HG03139 (cell line): ENCODE measurements around the gene PIWIL4.

Experiments
- ATAC-seq: cut with Tn5 transposase; IDR thresholded peaks from one replicate; pipeline ENCODE4 v1.9.1; 2021; ENCODE audit not compliant: unreplicated experiment

PIWIL4 gene

DNA sequence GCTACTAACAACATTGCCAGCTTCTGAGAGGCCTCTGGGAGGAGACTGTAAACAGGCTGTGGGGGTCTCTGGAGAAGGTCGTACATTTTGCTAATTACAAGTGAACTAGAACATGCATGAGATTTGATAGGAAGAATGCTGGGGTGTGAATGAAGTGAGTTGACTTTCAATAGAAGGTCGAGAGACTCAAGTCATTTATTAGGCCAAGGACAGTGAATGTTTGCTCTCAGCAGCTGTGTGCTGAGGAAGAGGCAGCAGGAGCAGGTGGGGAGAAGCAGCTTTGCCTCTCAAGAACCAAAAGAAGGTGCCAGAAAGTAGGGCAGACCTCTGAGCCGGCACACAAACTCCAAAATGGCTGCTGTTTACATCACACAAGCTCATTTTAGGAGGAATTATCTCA lies 91.7 kb downstream of the PIWIL4 start:
- ATAC-seq = no peak

DNA sequence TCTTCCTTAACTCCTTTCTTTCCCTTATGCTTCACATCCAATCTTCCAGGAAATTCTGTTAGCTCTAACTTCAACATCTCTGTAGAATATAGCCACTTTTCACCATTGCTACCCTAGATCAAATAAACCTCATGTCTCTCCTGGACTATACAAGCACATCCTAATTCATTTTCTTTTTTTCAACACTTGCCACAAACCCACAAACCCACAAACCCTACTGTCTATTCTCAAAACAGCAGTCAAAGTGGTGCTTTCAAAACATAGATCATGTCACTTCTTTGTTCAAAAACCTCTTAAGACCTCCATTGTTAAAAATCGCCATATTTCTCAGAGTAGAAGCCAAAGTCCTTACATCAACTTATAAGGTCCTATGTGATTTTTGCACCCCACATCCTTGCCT lies 94.3 kb downstream of the PIWIL4 start:
- ATAC-seq = no peak

DNA sequence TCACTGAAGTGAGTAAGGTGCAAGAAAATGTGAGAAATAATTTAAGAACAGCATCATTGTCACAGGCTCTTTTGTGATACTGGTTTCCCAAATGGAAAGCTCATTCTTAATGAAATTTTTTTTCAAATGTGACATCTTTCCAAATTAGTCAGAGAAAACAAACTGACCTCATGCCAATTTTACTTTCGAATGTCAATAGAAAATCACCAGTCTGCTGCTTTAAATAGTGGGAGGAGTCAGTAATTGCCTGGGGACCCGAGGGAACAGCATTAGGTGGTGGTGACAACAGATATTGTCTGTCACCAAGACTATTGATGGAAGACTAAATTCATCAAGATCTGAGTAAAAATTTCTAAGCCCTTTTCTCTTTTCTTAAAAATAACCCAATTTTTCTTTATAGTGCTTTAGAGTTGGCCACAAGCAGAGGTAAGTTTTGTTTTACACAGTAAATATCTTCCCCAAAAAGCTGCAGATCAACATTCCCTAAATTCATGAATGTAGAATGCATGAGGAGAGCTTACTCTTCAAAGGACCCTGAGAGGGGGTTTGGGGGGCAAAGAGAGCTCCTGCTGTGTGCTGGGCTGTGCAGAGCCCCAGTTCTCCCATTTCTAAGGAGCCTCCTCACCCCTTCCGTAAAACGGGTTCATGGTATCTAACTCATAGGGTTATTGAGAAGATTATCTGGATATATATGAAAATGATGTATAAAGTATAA lies 95.1 kb downstream of the PIWIL4 start:
- ATAC-seq = no peak

GRCh38 chr11:94662846-94663390 lies 95.8 kb downstream of the PIWIL4 start:
- no peak for ATAC-seq

DNA sequence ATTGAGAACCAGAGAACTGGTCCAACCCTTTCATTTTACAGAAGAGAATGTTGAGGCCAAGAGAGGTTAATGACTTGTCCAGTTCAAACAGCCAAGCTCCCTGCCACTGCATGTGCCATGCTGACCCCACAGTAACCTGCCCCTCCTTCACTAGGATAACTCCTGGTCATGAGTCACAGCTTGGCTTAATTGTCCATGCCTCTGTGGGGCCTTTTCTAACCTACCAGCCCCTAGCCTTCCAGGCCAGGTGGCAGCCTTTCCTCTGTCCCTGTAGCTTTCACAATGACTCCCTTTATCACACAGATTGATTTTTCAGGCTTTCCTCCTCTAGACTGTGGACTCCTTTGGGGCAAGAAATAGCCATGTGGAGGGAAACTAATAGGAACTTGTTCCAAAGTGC lies 97.2 kb downstream of the PIWIL4 start:
- ATAC-seq = no peak

GRCh38 chr11:94665116-94665659 lies 98.0 kb downstream of the PIWIL4 start:
- ATAC-seq = no peak

DNA sequence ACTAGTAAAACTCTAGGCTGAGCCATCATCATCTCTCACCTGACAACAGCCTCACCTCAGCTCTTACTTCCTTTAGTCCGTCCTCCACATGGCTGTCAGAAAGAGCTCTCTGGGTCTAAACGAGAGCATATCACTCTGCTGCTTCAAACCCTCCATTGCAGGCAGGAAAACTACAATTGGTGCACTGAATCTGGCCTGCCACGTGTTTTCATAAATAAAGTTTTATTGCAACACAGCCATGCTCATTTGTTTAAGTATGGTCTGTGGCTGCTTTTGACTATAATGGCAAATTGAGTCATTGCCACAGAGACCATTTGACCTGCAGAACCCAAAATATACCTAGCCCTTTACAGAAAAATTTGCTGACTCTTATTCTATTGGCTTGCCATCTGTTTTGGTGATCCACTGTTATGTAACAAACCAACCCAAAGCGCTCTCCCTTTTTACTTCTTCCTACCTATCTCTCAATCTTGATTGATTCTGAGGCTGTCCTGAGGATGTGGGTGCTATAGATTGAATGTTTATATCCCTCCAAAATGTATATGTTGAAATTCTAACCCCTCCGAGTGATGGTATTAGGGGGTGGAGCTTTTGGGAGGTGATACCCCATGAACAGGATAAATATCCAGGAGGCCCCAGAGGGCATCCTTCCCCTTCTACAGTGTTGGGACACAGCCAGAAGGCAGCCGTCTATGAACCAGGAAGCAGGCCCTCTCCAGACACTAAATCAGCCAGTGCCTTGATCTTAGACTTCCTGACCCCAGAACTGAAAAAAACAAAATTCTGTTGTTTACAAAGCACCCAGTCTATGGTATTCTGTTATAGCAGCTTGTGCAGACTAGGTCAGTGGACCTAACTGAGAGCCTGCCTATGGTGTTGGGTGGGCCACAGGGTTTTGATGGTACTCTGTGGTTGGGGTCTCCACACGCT lies 99.9 kb downstream of the PIWIL4 start:
- no peak for ATAC-seq

DNA sequence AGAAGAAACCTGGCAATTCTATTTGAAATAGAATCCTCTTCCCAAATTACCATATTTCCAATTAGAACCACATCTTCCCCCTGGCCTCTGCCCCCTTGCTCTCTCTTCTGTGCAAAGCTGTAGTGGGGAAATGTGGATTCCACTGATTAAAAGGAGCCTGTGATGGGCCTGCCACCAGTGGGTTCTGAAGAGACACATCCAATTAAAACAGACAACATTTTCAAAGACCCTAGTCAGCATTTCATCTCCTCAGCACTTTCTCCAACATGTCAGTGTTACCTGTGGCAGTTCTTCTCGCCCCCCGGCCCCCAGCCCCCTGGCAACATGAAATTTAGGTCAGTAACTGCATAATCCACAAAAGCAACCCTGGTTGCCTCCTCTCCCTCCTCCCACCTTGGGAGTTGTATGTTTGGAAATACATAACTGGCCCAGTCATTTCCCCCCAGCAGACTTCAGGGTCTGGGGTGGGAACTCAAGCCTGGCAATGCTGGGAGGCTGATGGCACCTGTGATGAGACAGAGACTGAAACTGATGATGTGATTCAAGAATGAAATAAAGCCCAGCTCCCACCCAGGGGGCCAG lies 101.1 kb downstream of the PIWIL4 start:
- ATAC-seq = no peak

DNA sequence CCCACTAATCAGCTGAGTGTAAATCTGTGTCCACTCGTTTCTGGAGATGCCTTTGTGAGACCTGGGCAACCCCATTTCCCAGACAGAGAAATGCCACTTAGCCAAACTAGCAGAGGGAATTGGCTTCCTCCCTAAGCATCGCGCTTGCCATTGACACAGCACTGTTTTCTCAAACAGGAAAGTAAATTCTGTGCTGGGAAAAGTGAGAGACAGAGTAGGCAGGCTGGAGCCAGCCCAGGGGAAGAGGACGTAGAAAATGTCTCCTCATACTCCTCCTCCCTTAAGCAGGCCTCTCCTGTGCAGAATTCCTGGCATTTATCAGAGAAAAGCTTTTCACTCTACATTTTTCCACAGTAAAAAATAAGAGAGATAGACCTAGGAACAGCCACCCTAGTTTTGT lies 101.9 kb downstream of the PIWIL4 start:
- no peak for ATAC-seq
